CD1c-positive myeloid dendritic cell (primary cell): ENCODE results near the gene PCDHGB2.
"Not testable (repeated sequence)": the region's sequence is repeated elsewhere in the genome, so short reads cannot be mapped to it uniquely, and the experiment has no call there.

Source experiments
- DNase-seq: peaks from one replicate; pipeline ENCODE4 v3.0.0-alpha.2; 2016; ENCODE audit errors: extremely low spot score

PCDHGB2 gene

DNA sequence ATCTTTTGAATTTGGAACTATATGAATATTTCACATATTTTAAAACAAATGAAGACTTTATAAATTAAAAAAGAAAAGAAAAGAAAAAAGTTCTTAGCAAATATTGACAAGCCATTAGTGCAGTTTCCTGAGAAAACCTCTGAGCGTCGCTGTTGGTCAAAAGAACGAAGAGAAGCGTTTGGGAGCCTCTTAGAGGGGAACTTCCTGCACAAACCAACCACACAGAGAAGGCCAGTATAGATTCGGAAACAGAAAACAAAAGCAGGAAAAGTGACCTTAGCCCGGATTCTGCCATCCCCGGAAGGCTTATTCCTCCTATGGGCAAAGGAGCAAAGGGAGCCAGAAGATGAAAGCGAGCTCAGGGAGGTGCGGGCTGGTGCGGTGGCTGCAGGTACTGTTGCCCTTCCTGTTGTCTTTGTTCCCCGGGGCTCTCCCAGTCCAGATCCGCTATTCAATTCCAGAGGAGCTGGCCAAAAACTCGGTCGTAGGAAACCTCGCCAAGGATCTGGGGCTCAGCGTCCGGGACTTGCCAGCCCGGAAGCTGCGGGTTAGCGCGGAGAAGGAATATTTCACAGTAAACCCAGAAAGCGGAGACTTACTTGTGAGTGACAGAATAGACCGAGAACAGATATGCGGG is at the start of gene PCDHGB2:
Gene PCDHGB2 (plus strand): TSS at position 205 of the 637 bp plus-strand sequence. CDS start 142 bp downstream, at position 347.
- DNase-seq = peak; percentile 49

DNA sequence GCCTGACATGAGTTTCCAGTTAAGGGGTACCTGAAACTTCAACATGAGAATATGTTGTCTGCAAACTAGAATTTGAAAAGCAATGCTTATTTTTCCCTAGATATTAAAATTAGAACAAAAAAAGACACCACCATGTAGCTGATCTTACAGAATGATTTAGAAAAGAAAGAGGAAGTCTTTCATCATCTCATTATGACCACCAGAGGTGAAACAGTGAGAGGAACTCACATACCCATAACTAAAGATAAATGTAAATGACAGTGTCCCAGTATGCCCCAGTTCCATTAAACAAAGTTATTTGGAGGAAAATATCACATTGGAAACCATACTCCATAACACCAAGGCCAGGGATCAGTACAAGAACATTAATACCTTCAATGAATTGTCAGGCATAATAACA is 46.1 kb upstream of the PCDHGB2 start:
- DNase-seq = no peak

GRCh38 chr5:141316963-141317362 is 42.8 kb upstream of the PCDHGB2 start:
- not testable (repeated sequence) for DNase-seq

DNA sequence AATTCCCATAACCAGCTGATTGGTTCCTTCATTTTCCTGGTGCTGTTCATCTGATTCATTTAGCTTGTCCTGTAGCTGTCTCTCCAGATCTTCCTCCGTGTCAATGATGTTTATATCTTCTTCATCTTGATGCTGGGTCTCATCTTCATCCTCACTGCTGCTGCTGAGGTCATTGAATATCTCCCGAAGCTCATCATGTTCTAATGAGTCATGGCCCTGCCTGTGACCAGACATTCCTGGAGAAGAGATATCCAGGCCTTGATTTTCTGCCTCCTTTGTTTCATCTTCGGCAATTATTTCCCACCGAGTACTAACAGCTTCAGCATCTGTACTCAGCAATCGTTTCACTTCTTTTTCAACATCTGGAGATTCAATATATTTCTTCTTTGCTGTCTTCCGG is 40.6 kb upstream of the PCDHGB2 start:
- no peak for DNase-seq

DNA sequence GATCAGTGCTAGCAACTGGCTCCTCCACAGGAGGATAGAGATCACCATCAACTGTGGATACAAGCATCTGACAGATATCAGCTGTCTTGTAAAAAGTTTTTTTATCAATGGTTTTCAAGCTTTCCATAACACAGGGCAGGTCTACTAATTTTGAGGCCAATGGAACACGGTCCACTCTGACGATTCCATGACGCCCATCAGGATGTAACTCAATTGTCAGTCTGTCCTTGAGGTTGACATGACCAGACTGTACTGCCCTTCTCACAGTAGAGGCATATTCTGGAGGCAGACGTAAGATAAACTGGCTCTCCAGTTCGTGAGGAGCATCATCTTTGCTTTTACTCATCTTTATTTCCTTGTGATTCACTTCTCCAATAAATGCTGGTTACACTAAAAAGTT is 40.1 kb upstream of the PCDHGB2 start:
- no peak for DNase-seq

- DNase-seq = peak; percentile 97
Measured at GRCh38 chr5:141320225-141321169, 39.3 kb upstream of the PCDHGB2 start, which contains the start of gene TAF7. Gene TAF7, minus strand, starts transcription at chr5:141320784. Its CDS starts 740 bp downstream, at chr5:141320044.

DNA sequence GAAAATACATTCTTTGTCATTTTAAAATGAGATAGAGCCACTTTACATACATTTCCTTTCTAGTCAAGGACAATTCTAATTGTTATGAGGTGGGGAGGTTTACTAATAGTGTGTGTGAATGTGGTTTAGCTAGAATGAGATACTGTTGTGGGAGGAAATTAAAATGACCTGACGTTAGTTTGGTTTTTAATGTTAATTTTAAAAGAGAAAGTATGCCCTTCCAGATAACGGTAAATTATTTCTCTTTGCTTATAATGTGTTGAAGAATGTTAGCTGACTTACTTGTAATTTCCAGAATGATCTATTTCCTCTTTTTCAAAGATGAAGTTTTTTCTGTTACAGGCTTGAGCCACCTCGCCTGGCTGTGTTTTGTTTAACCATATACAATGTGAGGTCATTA is 37.5 kb upstream of the PCDHGB2 start:
- DNase-seq = no peak

GRCh38 chr5:141326088-141326854 is 33.5 kb upstream of the PCDHGB2 start:
- DNase-seq = peak; percentile 59

DNA sequence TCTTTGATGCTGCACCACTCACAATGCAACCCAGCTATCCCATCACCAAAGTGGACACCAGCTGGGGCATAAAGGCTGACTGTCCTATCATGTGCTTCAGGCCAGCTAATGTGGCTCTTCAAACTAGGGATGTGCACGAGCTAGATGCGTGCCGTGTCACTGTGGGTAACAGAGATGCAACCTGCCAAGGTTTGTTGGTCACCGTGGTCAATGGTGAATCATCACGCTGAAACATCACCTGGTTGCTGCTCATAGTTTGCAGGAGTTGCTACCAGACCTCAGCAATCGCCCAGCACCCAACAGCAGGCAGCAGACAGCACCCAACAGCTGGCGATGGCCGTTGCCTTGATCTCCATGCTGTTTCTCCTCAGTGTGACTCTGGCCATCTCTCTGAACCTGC is 31.6 kb upstream of the PCDHGB2 start:
- no peak for DNase-seq

DNA sequence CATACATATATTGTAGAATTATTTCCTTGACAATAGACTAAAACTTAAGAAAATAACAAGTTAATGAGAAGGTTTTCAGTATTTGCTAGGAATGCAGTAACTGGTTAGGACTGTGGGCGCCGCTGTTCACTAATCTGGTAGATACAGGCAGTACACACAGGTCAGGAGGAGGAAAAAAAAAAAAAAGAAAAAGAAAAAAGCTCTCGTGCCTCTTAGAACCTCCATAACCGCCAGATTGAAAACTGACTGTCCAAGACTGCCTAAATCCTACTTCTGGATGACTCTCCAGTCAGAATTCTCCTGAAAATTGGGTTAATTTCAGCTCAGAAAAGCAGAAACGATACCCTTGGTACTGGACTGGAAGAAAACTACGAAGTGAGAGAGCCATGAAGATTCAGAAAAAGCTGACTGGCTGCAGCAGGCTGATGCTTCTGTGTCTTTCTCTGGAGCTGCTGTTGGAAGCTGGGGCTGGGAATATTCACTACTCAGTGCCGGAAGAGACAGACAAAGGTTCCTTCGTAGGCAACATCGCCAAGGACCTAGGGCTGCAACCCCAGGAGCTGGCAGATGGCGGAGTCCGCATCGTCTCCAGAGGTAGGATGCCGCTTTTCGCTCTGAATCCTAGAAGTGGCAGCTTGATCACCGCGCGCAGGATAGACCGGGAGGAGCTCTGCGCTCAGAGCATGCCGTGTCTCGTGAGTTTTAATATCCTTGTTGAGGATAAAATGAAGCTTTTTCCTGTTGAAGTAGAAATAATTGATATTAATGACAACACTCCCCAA is 29.3 kb upstream of the PCDHGB2 start, which contains the start of gene PCDHGA1:
Gene PCDHGA1 (plus strand): TSS at position 216 of the 782 bp plus-strand sequence.
- DNase-seq = no peak

GRCh38 chr5:141332571-141332970 is 27.2 kb upstream of the PCDHGB2 start:
- DNase-seq = not testable (repeated sequence)

- peak; percentile 26 for DNase-seq
Measured at GRCh38 chr5:141338538-141339306, 21.1 kb upstream of the PCDHGB2 start, which contains the start of gene PCDHGA2. Gene PCDHGA2, plus strand, starts transcription at chr5:141338760.

DNA sequence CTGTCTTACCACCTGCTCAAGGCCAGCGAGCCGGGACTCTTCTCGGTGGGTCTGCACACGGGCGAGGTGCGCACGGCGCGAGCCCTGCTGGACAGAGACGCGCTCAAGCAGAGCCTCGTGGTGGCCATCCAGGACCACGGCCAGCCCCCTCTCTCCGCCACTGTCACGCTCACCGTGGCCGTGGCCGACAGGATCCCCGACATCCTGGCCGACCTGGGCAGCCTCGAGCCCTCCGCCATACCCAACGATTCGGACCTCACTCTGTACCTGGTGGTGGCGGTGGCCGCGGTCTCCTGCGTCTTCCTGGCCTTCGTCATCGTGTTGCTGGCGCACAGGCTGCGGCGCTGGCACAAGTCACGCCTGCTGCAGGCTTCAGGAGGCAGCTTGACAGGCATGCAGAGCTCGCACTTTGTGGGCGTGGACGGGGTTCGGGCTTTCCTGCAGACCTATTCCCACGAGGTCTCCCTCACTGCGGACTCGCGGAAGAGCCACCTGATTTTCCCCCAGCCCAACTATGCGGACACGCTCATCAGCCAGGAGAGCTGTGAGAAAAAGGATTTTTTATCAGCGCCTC is 18.9 kb upstream of the PCDHGB2 start:
- DNase-seq = not testable (repeated sequence)

DNA sequence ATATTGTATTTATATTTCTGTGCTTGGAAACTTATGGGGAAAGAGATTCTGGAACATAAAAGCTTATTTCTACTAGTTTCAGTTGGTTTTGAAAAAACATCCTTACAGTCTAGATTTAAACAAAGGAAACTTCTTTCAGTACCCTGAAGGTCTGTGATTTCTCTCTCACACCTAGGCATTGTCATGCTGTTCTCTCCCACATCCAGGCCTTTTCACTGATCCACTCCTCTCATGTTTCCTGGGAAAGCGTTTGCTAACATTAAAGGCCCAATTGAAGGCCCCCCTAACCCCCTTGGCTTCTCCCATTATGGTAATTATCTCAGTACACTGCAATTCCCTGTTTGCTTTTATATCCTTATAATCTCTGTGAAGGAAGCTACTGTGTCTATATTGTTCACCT is 17.0 kb upstream of the PCDHGB2 start:
- no peak for DNase-seq

GRCh38 chr5:141343242-141343952 is 16.4 kb upstream of the PCDHGB2 start, which contains the start of gene PCDHGA3:
Gene PCDHGA3, plus strand, starts transcription at chr5:141343829. Its CDS starts 205 bp downstream, at chr5:141344034.
- peak; percentile 22 for DNase-seq

- DNase-seq = no peak
Measured at GRCh38 chr5:141343953-141344463, 15.8 kb upstream of the PCDHGB2 start.

GRCh38 chr5:141345327-141345726 is 14.5 kb upstream of the PCDHGB2 start:
- DNase-seq = no peak

DNA sequence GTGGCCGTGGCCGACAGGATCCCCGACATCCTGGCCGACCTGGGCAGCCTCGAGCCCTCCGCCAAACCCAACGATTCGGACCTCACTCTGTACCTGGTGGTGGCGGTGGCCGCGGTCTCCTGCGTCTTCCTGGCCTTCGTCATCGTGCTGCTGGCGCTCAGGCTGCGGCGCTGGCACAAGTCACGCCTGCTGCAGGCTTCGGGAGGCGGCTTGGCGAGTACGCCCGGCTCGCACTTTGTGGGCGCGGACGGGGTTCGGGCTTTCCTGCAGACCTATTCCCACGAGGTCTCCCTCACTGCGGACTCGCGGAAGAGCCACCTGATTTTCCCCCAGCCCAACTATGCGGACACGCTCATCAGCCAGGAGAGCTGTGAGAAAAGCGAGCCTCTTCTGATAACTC is 13.8 kb upstream of the PCDHGB2 start:
- DNase-seq = not testable (repeated sequence)
